Karpas-422 (cell line): ENCODE data around the gene AGBL4. TPM values are rescaled to one million over a fixed set of nuclear protein-coding genes. Genes with fewer than 3 reads are reported as not detected.

Experiments
- DNase-seq: peaks from one replicate; pipeline ENCODE4 v3.0.0-alpha.2; 2015
- H2AFZ ChIP-seq: fragments of 200-600 bp; sonication (generic); 2 replicates; pipeline ENCODE4 v1.6.1; 2014; ENCODE audit warnings: antibody characterized with exemption, low read length, mixed read lengths
- H3K27ac ChIP-seq: fragments of 200-600 bp; sonication (generic); 2 replicates; pipeline ENCODE4 v1.5.1; 2014; ENCODE audit warnings: mild to moderate bottlenecking, low read length, moderate library complexity
- H3K27me3 ChIP-seq: fragments of 200-600 bp; sonication (generic); 2 replicates; pipeline ENCODE4 v1.6.1; 2014; ENCODE audit warnings: low read length, mixed read lengths
- H3K36me3 ChIP-seq: fragments of 200-600 bp; sonication (generic); 2 replicates; pipeline ENCODE4 v1.6.1; 2014; ENCODE audit warnings: low read length, mixed read lengths; ENCODE audit not compliant: insufficient read depth
- H3K4me1 ChIP-seq: fragments of 200-600 bp; sonication (generic); 2 replicates; pipeline ENCODE4 v1.6.1; 2014; ENCODE audit warnings: mild to moderate bottlenecking, low read length, mixed read lengths
- H3K4me2 ChIP-seq: fragments of 200-600 bp; sonication (generic); 2 replicates; pipeline ENCODE4 v1.6.1; 2014; ENCODE audit warnings: low read length, low read depth, mild to moderate bottlenecking; ENCODE audit not compliant: poor library complexity, severe bottlenecking
- H3K4me3 ChIP-seq: fragments of 200-600 bp; sonication (generic); 2 replicates; pipeline ENCODE4 v1.5.1; 2014; ENCODE audit warnings: mild to moderate bottlenecking, antibody characterized with exemption, low read length, mixed read lengths
- H3K79me2 ChIP-seq: fragments of 200-600 bp; sonication (generic); 2 replicates; pipeline ENCODE4 v1.6.1; 2014; ENCODE audit warnings: mild to moderate bottlenecking, low read length, mixed read lengths
- H3K9ac ChIP-seq: fragments of 200-600 bp; sonication (generic); 2 replicates; pipeline ENCODE4 v1.6.0; 2014; ENCODE audit warnings: low read length
- H3K9me2 ChIP-seq: fragments of 200-600 bp; sonication (generic), shearing (Covaris generic); replicated peaks from 2 replicates; pipeline ENCODE4 v1.6.0; 2014; ENCODE audit warnings: mild to moderate bottlenecking, low read length, moderate library complexity; ENCODE audit not compliant: insufficient read depth
- H3K9me3 ChIP-seq: fragments of 300-700, 200-600 bp; sonication (generic); 2 replicates; pipeline ENCODE4 v1.6.1; 2014; ENCODE audit warnings: low read length, mixed read lengths
- H4K20me1 ChIP-seq: fragments of 200-600 bp; sonication (generic); 2 replicates; pipeline ENCODE4 v1.6.1; 2014; ENCODE audit warnings: mild to moderate bottlenecking, antibody characterized with exemption, low read length, low read depth; ENCODE audit not compliant: insufficient read depth
- total RNA-seq: library from RNA; depleted of rRNA; stranded (reverse); fragments of >200 nt; shearing (Covaris generic); gene quantifications from 2 replicates; pipeline ENCODE4 v1.2.3, GENCODE V29; 2014; ENCODE audit warnings: low replicate concordance

Gene AGBL4
- total RNA-seq, 1 experiment from 2014 or later = not detected

GRCh38 chr1:48823168-48823567 lies 1200.6 kb downstream of the AGBL4 start:
- DNase-seq = no peak
- H3K4me1 ChIP-seq = no peaks in the 10 kb centered on the region
- H3K4me2 ChIP-seq = no peak overlapping the region
- no peaks in the 10 kb centered on the region for H3K9me2 ChIP-seq
- H3K79me2 ChIP-seq = no peaks in the 10 kb centered on the region
- H2AFZ ChIP-seq = no peak overlapping the region
- no peaks in the 10 kb centered on the region for H4K20me1 ChIP-seq
- no peaks in the 10 kb centered on the region for H3K36me3 ChIP-seq
- H3K4me3 ChIP-seq = no peak overlapping the region
- H3K9ac ChIP-seq = no peak overlapping the region
- no peak overlapping the region for H3K27ac ChIP-seq
- no peaks in the 10 kb centered on the region for H3K9me3 ChIP-seq
- H3K27me3 ChIP-seq = no peaks in the 10 kb centered on the region

DNA sequence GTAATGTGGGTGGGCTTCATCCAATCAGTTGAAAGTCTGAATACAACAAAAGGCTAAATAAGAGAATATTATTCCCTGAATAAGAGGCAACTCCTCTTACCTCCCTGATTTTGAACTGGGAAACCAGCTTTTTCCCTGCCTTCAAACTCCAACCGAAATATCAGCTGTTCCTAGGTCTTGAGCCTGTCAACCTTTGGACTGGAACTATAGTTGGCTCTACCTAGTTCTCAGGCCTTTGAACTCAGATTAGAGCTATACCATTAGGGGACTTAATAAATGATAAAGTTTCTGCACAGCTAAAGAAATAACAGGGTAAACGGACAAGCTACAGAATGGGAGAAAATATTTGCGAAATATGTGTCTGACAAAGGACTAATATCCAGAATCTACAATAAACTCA lies 1203.3 kb downstream of the AGBL4 start:
- no peak for DNase-seq
- no peak overlapping the region for H3K9ac ChIP-seq

DNA sequence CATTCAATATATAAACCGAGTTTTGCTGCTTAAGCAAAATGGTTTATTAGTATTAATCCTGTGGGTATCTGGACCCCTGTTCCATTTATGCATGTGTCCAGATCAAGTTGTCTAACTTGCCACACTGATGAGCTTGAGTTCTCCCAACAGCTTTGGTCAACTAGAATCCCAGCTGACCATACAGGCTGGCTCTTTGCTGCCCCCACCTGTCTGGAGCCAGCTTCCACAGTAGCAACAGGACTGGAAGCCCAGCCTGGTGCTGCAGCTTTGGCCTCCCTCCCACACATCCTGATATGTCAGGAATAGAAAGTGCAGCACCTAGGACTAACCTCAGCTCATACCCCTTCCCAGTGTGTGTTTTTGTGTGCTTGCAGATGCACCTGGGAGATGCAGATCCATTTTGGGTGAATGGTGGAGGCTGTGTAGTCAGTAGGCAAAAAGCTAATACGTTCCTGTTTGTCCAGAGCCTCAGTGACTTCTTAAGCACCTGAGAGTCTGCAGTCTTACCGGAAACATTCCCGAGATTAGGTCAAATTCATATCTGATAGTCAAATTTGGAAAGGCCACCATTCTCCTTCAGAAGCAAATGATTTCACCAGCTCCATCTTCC lies 1206.1 kb downstream of the AGBL4 start:
- Histone ChIP-seq H3K27ac (no peak overlapping the region), H3K9me3 (no peaks in the 10 kb centered on the region), H3K27me3 (no peaks in the 10 kb centered on the region), H2AFZ (no peak overlapping the region), H4K20me1 (no peaks in the 10 kb centered on the region), H3K36me3 (no peaks in the 10 kb centered on the region), H3K4me2 (no peak overlapping the region), H3K9ac (no peak overlapping the region), H3K4me1 (no peaks in the 10 kb centered on the region), H3K4me3 (no peak overlapping the region), H3K79me2 (no peaks in the 10 kb centered on the region), H3K9me2 (no peaks in the 10 kb centered on the region)
- DNase-seq = peak; percentile 75

More for the DNA sequence above, 1203.3 kb downstream of the AGBL4 start:
- no peak overlapping the region for H3K4me2 ChIP-seq
- H3K27me3 ChIP-seq = no peaks in the 10 kb centered on the region
- no peak overlapping the region for H3K27ac ChIP-seq
- no peaks in the 10 kb centered on the region for H3K79me2 ChIP-seq
- no peaks in the 10 kb centered on the region for H4K20me1 ChIP-seq
- H3K9me2 ChIP-seq = no peaks in the 10 kb centered on the region
- no peaks in the 10 kb centered on the region for H3K9me3 ChIP-seq
- no peaks in the 10 kb centered on the region for H3K4me1 ChIP-seq
- no peak overlapping the region for H3K4me3 ChIP-seq
- H3K36me3 ChIP-seq = no peaks in the 10 kb centered on the region
- no peak overlapping the region for H2AFZ ChIP-seq

- Histone ChIP-seq H3K4me2 (no peak overlapping the region), H3K4me3 (no peak overlapping the region), H3K27me3 (no peaks in the 10 kb centered on the region), H3K9me2 (no peaks in the 10 kb centered on the region), H3K9ac (no peak overlapping the region), H3K27ac (no peak overlapping the region), H3K4me1 (peaks cover 14% of the 10 kb centered on the region), H3K36me3 (no peaks in the 10 kb centered on the region), H4K20me1 (no peaks in the 10 kb centered on the region), H2AFZ (no peak overlapping the region), H3K9me3 (no peaks in the 10 kb centered on the region), H3K79me2 (no peaks in the 10 kb centered on the region)
- no peak for DNase-seq
Measured at GRCh38 chr1:48810740-48811139, 1213.0 kb downstream of the AGBL4 start.

DNA sequence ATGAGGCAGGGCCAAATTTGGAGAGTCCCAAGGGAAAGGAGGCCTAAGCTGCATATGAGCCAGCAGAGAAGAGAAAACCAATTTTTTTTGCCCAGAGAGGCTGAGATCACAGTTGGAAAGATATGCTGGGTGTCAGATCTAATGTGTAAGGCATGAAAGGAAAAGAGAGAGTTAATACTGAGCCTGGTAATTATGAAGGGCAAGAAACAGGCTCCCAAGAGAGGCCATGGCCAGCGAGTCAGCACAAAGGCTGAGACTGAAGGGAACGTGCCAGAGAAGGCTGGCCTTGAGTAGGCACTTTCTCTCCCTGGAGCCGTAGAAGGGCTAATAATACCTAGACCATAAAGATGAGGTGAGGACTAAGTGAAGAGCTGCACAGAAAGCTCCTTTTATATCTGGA lies 1215.3 kb downstream of the AGBL4 start:
- H3K27me3 ChIP-seq = no peaks in the 10 kb centered on the region
- H3K27ac ChIP-seq = no peak overlapping the region
- no peaks in the 10 kb centered on the region for H3K9me3 ChIP-seq
- no peak overlapping the region for H3K4me3 ChIP-seq
- H3K9ac ChIP-seq = no peak overlapping the region
- no peaks in the 10 kb centered on the region for H3K36me3 ChIP-seq
- H2AFZ ChIP-seq = no peak overlapping the region
- no peak for DNase-seq
- H3K4me1 ChIP-seq = peaks cover 14% of the 10 kb centered on the region
- no peaks in the 10 kb centered on the region for H3K79me2 ChIP-seq
- H3K4me2 ChIP-seq = no peak overlapping the region
- no peaks in the 10 kb centered on the region for H4K20me1 ChIP-seq
- H3K9me2 ChIP-seq = no peaks in the 10 kb centered on the region

DNA sequence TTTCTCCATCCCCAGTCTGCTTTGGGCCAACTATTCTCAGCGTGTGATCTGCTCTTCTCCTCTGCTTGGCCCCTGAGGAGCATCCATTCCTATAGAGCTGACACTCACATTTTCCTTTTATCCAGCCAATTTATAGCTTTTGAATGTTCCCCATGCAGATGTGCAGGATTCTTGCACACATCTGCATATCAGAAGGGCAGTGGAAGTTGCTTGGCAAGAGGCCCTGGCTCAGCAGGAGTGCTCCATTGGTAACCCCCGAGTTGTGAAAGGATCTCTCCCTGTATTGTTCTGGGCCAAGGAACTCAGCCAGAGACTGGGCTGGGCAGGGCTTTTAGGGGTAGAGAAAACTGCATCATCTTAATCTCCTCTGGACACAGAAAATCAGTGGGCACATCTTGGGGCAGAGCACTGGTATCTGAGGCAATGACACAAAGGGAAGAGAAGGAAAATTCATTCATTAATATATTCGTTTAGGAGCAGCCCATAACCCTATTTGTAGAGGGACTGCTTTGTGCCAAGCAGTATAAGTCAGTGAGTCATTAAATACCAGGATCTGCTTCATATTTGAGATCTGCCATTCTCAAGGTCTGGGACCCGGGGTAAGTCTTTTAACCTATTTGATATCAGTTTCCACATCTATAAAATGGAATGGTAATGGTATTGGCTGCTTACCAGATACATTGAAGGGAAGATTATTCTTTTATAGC lies 1216.0 kb downstream of the AGBL4 start:
- no peak overlapping the region for H2AFZ ChIP-seq

DNA sequence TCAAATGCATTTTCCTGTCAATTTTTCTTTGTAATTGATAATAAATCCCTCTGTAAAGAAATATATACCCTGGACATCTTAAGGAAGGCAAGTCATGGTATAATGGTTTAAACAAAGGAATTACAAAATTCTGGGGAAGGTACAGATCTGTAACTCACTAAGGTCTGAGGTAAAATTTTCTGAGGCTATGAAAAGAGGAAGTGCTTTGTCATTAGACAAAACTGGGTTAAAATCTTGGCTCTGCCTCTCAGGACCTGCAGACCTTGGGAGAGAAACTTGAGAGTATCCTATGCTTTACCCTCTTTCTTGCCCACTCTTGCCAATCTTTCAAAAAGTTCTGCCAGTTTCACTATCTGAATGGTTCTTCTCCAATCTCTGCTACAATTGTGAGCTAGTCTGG lies 1220.3 kb downstream of the AGBL4 start:
- Histone ChIP-seq H3K4me1 (peaks cover 11% of the 10 kb centered on the region), H3K36me3 (no peaks in the 10 kb centered on the region), H3K4me3 (no peak overlapping the region), H3K27me3 (no peaks in the 10 kb centered on the region), H3K9me2 (no peaks in the 10 kb centered on the region), H3K4me2 (no peak overlapping the region), H3K9me3 (no peaks in the 10 kb centered on the region), H3K9ac (no peak overlapping the region), H4K20me1 (no peaks in the 10 kb centered on the region), H3K79me2 (no peaks in the 10 kb centered on the region), H3K27ac (no peak overlapping the region), H2AFZ (no peak overlapping the region)
- peak; percentile 44 for DNase-seq

More for the DNA sequence above, 1216.0 kb downstream of the AGBL4 start:
- Histone ChIP-seq H3K79me2 (no peaks in the 10 kb centered on the region), H3K9ac (no peak overlapping the region), H3K9me3 (no peaks in the 10 kb centered on the region), H4K20me1 (no peaks in the 10 kb centered on the region), H3K27ac (no peak overlapping the region), H3K4me3 (no peak overlapping the region), H3K9me2 (no peaks in the 10 kb centered on the region), H3K4me2 (no peak overlapping the region), H3K4me1 (peaks cover 14% of the 10 kb centered on the region), H3K27me3 (no peaks in the 10 kb centered on the region), H3K36me3 (no peaks in the 10 kb centered on the region)
- DNase-seq = no peak

GRCh38 chr1:48794816-48795215 lies 1228.9 kb downstream of the AGBL4 start:
- H3K4me1 ChIP-seq = peaks cover 32% of the 10 kb centered on the region
- no peaks in the 10 kb centered on the region for H4K20me1 ChIP-seq
- no peak overlapping the region for H3K9ac ChIP-seq
- no peaks in the 10 kb centered on the region for H3K79me2 ChIP-seq
- H3K36me3 ChIP-seq = no peaks in the 10 kb centered on the region
- peak overlapping the region; percentile 61 for H3K4me2 ChIP-seq
- no peak for DNase-seq
- H3K9me3 ChIP-seq = no peaks in the 10 kb centered on the region
- H2AFZ ChIP-seq = no peak overlapping the region
- H3K27ac ChIP-seq = no peak overlapping the region
- H3K27me3 ChIP-seq = no peaks in the 10 kb centered on the region
- H3K4me3 ChIP-seq = no peak overlapping the region; the same call in 1 of the 2 replicates
- H3K9me2 ChIP-seq = no peaks in the 10 kb centered on the region
